ENCODE data around the gene RAB3IP. TPM values are rescaled to one million over a fixed set of nuclear protein-coding genes. Genes with fewer than 3 reads are reported as not detected.

Gene RAB3IP
- total and polyA plus RNA-seq, 10 of the 15 experiments (the other 5 are each of a cell fraction or from before 2014, with no cell fraction given), result 18.8 to 53.6 (median 28.7) TPM

DNA sequence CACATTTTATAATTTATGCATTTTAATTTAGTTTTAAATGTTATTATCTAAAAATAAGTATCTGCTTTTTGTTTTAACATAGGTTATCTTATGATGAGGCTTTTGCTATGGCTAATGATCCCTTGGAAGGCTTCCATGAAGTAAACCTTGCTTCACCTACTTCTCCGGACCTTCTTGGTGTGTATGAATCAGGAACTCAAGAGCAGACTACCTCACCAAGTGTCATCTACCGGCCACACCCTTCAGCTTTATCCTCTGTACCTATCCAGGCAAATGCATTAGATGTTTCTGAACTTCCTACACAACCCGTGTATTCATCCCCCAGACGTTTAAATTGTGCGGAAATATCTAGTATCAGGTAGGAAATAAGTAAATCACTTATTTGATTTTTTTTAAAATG lies 16.6 kb downstream of the RAB3IP start (continued):
- TF ChIP-seq ZBTB33 (IDR thresholded peaks at IDR 0.05) (no peak), HDGF (IDR thresholded peaks at IDR 0.05) (no peak), PAX5 (IDR thresholded peaks at IDR 0.05; ENCODE audit: borderline replicate concordance, low read depth, low read length) (no peak), NR2C1 (IDR thresholded peaks at IDR 0.05) (no peak), RB1 (IDR thresholded peaks at IDR 0.05; ENCODE audit: borderline replicate concordance) (no peak), CEBPB (IDR thresholded peaks at IDR 0.05; ENCODE audit: borderline replicate concordance in 1 of 2, low read depth in 2 of 2, low read length in 2 of 2) (no peak), BACH1 (IDR thresholded peaks at IDR 0.05; ENCODE audit: borderline replicate concordance) (no peak), ZBTB40 (IDR thresholded peaks at IDR 0.05; ENCODE audit: borderline replicate concordance) (no peak), POLR2AphosphoS2 (IDR thresholded peaks at IDR 0.05; ENCODE audit: low read depth, low read length) (no peak), ZNF24 (IDR thresholded peaks at IDR 0.05) (no peak), MTA3 (IDR thresholded peaks at IDR 0.05; ENCODE audit: borderline replicate concordance, low read length) (no peak), BCL11A (IDR thresholded peaks at IDR 0.05; ENCODE audit: low read depth, low read length) (no peak)
